Stimulated activated CD8-positive, alpha-beta memory T cell treated with anti-CD3 and anti-CD28 coated beads, Interleukin-12 subunit alpha, Interleukin-12 subunit beta, amount 100 ng/mL, for 4 hours (primary cell): Measurements from ENCODE around the gene DLST.

Source experiments
- DNase-seq: peaks from one replicate; pipeline ENCODE4 v3.0.0-alpha.2; 2020; ENCODE audit warnings: low read depth

Gene DLST

GRCh38 chr14:74897642-74898041, 15.9 kb downstream of the DLST start:
- DNase-seq, result no peak

- no peak for DNase-seq
Observed at GRCh38 chr14:74898083-74898482, 16.4 kb downstream of the DLST start.

DNA sequence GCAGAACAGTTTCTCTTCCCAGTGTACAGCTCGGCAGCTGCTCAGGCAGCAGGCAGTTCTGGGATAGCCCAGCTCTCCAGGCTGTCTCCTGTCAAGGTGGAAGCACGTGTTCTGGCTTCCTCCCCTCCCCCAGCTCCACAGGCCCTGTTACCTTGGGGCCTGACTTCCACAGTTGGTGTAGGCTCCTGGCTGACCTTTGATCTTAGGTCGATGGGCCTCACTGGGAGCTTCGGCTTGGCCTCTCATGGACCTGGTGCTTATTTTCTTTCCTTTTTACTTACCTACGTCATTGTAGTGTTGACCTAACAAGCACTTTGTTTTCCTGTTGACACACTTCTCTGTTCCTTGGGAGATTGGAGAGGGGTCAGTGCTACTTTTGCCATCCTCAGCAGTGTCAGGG, 17.0 kb downstream of the DLST start:
- no peak for DNase-seq

- DNase-seq, result no peak
Observed at GRCh38 chr14:74902941-74903705, 21.4 kb downstream of the DLST start.

DNA sequence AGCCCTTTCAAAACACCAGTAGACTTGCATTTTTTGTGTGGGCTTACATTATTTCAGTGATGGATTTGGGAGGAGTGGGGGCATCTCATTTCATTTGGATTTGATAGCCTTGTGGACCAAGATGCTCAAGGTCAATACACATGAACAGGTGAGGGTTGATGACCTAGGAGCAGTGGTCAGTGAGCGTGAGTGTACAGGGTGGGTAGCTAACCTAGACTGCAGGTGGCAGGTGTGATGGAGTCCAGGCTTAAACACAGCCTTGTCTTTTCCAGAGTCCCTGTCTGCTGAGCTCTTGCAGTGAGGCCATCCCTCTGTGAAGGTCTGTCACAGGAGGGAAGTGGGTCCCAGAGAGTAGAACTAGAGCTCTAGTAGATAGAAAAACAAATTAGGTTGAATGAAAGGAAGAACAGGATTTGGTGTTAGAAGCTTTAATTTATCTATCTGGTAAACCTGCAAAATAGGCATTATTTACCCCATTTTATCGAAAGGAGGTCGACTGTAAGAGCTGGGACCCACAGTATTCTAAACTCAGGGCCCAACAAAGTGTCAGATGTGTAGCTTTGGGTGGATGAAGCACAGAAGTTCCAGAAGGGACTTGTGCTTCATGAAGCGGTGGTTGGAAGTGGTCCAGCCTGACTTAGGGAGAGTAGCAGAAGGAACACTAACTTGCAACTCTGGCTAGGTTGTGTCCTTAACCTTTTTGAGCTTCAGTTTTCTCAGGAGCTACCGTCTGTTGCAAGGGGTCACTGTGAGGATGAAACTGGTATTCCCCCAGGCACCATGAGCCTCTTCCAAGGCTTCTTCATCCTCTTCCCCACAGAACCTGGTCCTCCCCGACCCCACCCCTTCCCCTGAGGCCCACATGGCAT, 23.2 kb downstream of the DLST start:
- DNase-seq, result no peak

DNA sequence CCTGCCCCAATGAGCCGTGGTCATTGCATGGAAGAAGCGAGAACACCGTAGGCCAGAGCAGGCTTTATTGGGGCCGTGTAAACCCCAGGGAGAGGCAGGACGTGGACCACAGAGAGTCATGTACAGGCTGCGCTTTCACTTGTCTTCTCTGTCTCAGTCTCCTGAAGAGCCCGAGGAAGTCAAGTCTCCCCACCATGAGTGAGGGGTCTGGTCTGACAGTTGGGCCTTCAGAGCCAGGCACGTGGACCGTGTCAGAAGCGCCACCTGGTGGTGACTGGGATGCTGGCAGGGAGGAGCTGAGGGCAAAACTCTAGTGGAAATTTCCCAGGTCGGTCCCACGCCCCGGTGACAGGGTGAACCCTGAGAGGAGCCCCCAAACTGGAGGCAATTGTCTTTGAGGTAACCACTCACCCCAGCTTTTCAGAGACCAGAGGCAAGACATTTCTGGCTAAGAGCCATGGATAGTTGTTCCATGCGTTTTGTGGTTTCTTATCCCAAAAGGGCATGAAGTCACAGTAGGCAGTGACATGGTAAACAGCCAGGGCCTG, 24.0 kb downstream of the DLST start:
- DNase-seq, result peak; percentile 49

DNA sequence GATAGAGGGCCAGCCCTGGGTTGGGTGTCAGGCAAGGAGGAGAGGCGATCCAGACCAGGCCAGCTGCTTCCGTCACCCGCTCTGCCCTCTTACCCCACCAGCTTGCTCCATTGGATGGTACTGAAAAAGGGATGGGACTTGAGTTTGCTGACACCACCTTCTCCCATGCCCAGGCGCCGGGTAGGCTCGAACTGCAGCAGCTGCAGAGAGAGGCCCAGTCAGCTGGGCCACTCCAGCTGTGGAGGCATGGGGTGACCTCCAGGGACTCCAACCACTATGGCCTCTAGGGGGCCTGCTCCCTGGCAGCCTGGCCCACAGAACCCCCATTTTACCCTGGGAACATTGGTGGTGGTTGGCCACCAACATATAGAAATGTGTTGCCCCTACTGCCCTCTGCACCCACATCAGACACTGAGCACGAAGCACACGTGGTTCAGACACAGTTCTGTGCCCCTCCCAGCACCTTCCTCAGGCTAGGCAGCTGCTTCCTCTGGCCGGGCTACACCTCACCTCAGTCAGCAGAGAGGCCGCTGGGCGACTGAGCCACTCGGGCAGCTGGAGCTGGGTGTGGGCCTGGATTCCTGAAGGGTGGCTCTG, 25.3 kb downstream of the DLST start:
- no peak for DNase-seq

GRCh38 chr14:74907744-74908143, 26.0 kb downstream of the DLST start:
- no peak for DNase-seq

GRCh38 chr14:74908861-74909341, 27.2 kb downstream of the DLST start:
- DNase-seq, result no peak

DNA sequence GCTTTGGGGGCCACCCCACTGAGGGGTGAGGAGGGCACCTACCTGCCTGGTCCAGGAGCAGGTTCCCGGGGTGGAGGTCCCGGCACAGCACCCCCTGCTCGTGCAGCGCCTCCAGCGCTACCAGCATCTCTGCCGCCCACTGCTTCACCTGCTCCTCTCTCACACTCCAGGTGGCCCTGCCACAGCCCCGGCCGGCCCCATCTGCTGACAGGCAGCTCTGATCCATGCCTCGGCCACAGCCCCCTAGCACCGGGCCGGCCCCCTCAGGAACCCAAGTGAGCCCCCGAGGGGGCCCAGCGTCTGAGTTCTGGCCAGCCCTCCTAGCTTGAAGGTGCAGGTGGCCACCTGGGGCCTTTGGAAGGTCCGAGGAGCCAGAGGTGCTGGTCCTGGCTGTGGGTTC, 27.8 kb downstream of the DLST start:
- no peak for DNase-seq

DNA sequence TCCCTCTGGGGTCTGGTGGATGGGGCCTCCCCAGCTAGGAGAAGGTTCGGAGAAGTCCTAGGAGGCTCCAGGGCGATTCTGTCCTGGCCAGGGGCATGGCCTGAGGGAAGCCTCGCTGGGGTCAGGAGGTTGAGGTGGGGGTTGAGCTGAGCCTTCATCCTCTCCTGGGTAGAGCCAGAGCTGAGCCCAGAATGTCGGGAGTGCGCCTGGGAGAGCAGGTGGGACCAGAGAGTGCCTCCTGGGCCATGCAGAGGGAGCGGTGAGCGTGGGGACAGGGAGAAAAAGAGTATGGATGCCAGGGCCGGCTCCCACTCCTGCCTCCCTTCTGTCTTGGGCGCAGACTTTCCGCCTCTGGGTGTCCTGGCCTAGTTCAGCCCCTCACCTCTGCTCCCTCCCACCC, 28.2 kb downstream of the DLST start:
- DNase-seq, result no peak

DNA sequence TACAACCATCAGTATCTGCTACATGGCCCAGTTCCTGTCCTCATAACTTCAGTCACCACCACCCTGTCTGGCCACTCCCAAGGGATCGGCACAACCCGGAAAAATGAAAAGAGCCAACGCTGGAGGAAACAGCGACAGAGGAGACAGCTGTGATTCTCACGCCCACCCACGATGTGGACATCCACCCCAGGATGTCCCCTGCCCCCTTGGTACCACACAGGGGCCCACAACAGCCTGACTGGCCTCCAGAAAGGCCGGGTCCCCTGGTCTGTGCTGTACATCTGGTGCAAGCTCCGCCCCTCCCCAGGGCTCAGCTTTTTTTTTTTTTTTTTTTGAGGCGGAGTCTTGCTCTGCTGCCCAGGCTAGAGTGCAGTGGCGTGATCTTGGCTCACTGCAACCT, 28.8 kb downstream of the DLST start:
- no peak for DNase-seq

DNA sequence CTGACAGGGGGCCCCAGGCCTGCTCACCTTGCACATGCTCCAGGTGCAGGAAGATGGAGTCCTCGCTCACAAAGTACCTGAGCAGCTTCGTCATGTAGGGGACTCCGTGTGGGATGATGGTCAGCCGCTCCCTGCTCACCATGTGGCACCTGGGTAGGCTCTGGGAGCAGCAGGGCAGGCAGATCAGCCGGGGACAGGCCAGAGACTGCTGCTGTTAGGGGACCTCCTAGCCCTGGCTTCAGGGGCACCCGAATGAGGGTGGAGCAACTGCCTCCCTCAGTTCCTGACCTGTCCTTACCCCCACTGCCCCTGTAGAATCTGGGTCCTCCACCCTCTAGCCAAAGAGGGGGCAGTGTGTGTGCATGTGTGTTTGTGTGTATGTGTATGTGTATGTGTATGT, 29.5 kb downstream of the DLST start:
- DNase-seq, result no peak

GRCh38 chr14:74911704-74912103, 30.0 kb downstream of the DLST start:
- no peak for DNase-seq

GRCh38 chr14:74912111-74912510, 30.4 kb downstream of the DLST start:
- DNase-seq, result no peak

DNA sequence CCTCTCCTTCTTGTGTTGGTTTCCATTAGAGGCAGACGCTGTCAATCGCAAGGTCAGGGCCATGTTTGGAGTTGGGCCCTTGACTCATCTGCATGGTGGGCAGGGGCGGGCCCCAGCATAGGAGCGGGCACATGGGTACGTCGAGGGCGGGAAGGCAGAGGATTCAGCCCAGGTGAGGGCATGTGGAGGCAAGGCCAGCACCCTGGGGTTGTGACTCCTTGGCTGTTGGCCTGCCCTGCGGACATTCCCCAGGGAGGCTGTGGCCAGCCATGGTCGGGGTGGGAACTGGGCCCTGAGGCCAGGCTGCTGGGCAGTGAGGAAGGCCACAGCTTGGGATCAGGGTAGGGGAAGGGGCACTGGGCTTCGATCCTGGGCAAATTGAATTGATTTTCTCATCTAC, 31.1 kb downstream of the DLST start:
- DNase-seq, result no peak

- no peak for DNase-seq
Observed at GRCh38 chr14:74913393-74913910, 31.7 kb downstream of the DLST start.

DNA sequence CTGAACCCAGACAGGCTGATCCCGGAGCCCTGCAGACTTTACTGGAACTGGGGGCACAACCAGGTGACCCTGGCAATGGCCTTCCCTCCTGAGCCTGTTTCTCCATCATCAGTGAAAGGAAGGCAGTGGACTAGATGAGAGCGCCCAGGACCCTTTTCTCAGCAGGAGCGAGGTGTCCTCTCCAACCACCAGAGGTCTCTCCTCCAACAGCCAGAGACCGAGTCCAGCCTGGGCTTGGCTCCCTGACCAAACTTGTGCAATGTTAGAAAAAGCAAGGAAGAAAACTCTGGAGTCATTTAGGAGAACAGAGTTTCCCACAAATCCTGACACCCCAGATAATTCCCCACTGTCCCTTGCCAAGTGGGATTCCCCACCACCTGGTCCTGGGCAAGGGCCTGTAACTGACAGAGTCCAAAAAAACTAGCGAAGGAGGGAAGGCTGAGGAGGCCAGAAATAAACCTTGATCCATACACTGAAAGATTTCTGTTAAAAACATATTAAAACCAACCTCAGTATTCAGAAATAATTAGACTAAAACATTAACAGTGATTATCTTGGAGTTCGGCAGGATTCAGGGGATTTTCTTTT, 32.4 kb downstream of the DLST start:
- DNase-seq, result no peak

DNA sequence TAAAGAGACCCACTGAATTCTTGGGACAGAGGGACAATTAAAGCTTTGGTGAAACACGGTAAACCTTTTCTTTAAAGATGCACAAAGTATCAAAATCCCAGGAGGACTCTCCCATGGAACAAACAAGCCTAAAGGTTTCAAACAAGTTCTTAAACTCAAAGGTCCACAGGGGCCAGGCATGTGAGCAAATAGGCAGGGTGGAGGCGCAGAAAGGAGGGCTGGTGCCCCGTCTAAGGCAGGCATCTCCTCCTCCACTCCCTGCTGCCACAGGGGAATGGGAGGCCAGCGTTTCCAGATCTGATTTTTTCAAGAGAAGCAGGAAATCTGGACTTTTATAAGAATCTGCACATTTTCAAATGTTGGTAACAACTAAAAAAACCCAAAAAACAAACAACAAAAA, 33.7 kb downstream of the DLST start:
- no peak for DNase-seq

- no peak for DNase-seq
Observed at GRCh38 chr14:74915826-74916225, 34.1 kb downstream of the DLST start.

DNA sequence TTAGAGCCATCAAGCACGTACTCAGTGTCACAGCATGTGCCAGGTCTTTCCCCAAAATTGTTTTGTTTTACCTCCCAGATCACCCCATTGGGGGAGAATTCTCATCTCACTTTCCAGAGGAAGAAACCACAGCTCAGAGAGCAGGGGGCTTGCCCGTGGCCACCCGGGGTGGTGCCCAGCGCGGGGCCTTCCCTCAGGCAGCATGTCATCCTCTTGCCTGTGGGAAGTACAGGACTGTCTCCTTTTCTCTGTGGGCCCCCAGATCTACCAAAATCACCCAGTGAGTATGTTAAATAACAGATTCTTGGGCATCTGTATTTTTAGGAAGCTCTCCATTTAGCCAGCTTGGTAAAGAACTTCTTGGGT, 35.4 kb downstream of the DLST start:
- DNase-seq, result no peak

DNA sequence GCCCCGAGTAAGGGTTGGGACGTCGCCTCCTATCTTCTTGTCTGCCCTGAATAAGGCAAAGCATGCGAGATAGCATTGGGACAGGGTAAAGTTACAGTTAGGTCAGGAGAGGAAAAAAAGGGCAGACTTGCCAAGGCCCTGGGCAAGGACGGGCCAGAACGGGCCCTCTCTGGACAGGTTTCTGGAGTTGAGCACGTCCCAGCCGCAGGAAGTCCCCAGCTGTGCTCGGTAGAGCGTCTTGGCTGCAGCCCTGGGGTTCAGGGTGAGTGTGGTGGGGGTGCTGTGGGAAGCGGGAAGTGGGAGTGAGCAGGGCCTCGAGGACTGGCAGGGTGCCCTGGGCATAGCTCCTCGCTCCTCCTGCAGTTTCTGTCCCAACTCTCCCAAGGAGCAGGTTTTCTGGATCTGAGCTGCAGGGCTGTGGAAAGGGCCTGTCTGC, 35.9 kb downstream of the DLST start:
- DNase-seq, result no peak
